ENCODE measurements around the gene TRIM24. TPM values are rescaled to one million over a fixed set of nuclear protein-coding genes. Genes with fewer than 3 reads are reported as not detected.
"Not testable (repeated sequence)": the region's sequence is repeated elsewhere in the genome, so short reads cannot be mapped to it uniquely, and the experiment has no call there.

TRIM24 gene
- total RNA-seq, 1 donor from 2014 or later, result 23.9 TPM

GRCh38 chr7:138481447-138482380, 21.7 kb downstream of the TRIM24 start:
- H3K4me1 ChIP-seq, result peaks cover 11% of the 10 kb centered on the region
- no peak for DNase-seq
- no peaks in the 10 kb centered on the region for H3K27me3 ChIP-seq
- ATAC-seq, result no peak
- H3K36me3 ChIP-seq, result no peaks in the 10 kb centered on the region
- H3K4me3 ChIP-seq, result no peak overlapping the region
- no peak for TF ChIP-seq CTCF (IDR thresholded peaks at IDR 0.05)
- H3K27ac ChIP-seq, result no peak overlapping the region
- H3K9me3 ChIP-seq, result no peaks in the 10 kb centered on the region
- intact Hi-C loops (cut with DNase I), result no loop called here

- peaks cover 4% of the 10 kb centered on the region for H3K4me1 ChIP-seq
- no peaks in the 10 kb centered on the region for H3K36me3 ChIP-seq
- TF ChIP-seq CTCF (IDR thresholded peaks at IDR 0.05), result no peak
- DNase-seq (no peak), ATAC-seq (no peak)
- intact Hi-C loops (cut with DNase I), result no loop called here
- H3K27ac ChIP-seq, result no peak overlapping the region
- H3K27me3 ChIP-seq, result no peaks in the 10 kb centered on the region
- no peaks in the 10 kb centered on the region for H3K9me3 ChIP-seq
- no peak overlapping the region for H3K4me3 ChIP-seq
These were observed 23.5 kb downstream of the TRIM24 start for GRCh38 chr7:138483531-138483930.

GRCh38 chr7:138485508-138485907, 25.4 kb downstream of the TRIM24 start:
- H3K9me3 ChIP-seq; ATAC-seq; H3K4me3 ChIP-seq; H3K27ac ChIP-seq; H3K4me1 ChIP-seq; intact Hi-C loops (cut with DNase I); H3K27me3 ChIP-seq; H3K36me3 ChIP-seq; DNase-seq: not testable (repeated sequence)

GRCh38 chr7:138489139-138489538, 29.1 kb downstream of the TRIM24 start:
- H3K36me3 ChIP-seq; H3K27ac ChIP-seq; DNase-seq; ATAC-seq; intact Hi-C loops (cut with DNase I); H3K4me3 ChIP-seq; H3K27me3 ChIP-seq; H3K9me3 ChIP-seq: not testable (repeated sequence)
- H3K4me1 ChIP-seq, result peaks cover 10% of the 10 kb centered on the region

- Histone ChIP-seq H3K9me3 (no peaks in the 10 kb centered on the region), H3K27ac (no peak overlapping the region), H3K4me3 (no peak overlapping the region), H3K36me3 (no peaks in the 10 kb centered on the region), H3K27me3 (no peaks in the 10 kb centered on the region), H3K4me1 (peaks cover 10% of the 10 kb centered on the region)
- intact Hi-C loops (cut with DNase I), result no loop called here
- no peak for ATAC-seq
- TF ChIP-seq CTCF (IDR thresholded peaks at IDR 0.05), result no peak
- no peak for DNase-seq
These were observed 31.7 kb downstream of the TRIM24 start for GRCh38 chr7:138491612-138492386.

GRCh38 chr7:138492423-138492822, 32.4 kb downstream of the TRIM24 start:
- Histone ChIP-seq H3K4me3 (no peak overlapping the region), H3K27me3 (no peaks in the 10 kb centered on the region), H3K36me3 (no peaks in the 10 kb centered on the region), H3K9me3 (no peaks in the 10 kb centered on the region), H3K27ac (no peak overlapping the region), H3K4me1 (peaks cover 7% of the 10 kb centered on the region)
- DNase-seq (no peak), ATAC-seq (no peak)
- no peak for TF ChIP-seq CTCF (IDR thresholded peaks at IDR 0.05)
- intact Hi-C loops (cut with DNase I), result no loop called here
